ENCODE data around the gene GSTM5.
"Not testable (repeated sequence)": the region's sequence is repeated elsewhere in the genome, so short reads cannot be mapped to it uniquely, and the experiment has no call there.

GSTM5 gene

DNA sequence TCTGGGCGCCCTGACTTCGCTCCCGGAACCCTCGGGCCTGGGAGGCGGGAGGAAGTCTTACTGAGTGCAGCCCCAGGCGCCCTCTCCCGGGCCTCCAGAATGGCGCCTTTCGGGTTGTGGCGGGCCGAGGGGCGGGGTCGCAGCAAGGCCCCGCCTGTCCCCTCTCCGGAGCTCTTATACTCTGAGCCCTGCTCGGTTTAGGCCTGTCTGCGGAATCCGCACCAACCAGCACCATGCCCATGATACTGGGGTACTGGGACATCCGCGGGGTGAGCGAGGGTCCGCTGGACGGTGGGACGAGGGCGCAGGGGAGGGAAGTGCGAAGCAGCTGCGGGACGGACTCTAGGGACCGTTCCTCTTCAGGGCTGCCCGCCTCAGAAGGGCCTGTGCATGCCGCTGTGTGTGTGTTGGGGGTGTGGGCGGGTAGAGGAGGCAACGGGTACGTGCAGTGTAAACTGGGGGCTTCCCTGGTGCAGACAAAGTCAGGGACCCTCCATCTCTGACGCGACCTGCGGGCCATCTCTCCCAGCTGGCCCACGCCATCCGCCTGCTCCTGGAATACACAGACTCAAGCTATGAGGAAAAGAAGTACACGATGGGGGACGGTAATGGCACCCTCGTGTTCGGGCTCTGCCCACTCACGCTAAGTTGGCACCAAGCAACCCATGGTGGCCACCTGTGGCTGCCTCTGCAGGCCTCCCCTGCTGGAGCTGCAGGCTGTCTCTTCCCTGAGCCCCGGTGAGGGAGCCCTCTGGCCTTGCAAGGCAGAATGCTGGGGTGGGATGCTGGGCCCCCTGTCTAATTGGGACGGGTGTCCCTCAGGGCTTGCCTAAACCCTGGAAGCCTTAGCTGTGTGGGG lies 24.2 kb upstream of the GSTM5 start, which contains the start of gene GSTM1:
TSS of gene GSTM1 (plus strand) at position 177 of the 859 bp plus-strand sequence. CDS start at position 234, 57 bp downstream.
- no peak for TF ChIP-seq GLIS3 (CRISPR knock-in tag; IDR thresholded peaks at IDR 0.05)
- TF ChIP-seq ZNF70 (CRISPR knock-in tag; IDR thresholded peaks at IDR 0.05) = no peak
- TF ChIP-seq ARNTL (CRISPR knock-in tag; IDR thresholded peaks at IDR 0.05; ENCODE audit: borderline replicate concordance, low read depth) = no peak
- no peak for TF ChIP-seq RARB (CRISPR knock-in tag; IDR thresholded peaks at IDR 0.05)
- TF ChIP-seq, protein P1, sequence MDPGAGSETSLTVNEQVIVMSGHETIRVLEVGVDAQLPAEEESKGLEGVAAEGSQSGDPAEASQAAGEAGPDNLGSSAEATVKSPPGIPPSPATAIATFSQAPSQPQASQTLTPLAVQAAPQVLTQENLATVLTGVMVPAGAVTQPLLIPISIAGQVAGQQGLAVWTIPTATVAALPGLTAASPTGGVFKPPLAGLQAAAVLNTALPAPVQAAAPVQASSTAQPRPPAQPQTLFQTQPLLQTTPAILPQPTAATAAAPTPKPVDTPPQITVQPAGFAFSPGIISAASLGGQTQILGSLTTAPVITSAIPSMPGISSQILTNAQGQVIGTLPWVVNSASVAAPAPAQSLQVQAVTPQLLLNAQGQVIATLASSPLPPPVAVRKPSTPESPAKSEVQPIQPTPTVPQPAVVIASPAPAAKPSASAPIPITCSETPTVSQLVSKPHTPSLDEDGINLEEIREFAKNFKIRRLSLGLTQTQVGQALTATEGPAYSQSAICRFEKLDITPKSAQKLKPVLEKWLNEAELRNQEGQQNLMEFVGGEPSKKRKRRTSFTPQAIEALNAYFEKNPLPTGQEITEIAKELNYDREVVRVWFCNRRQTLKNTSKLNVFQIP (CRISPR knock-in tag; IDR thresholded peaks at IDR 0.05; ENCODE audit: borderline replicate concordance, low read depth) = no peak
- no peak for TF ChIP-seq ZNF8 (CRISPR knock-in tag; IDR thresholded peaks at IDR 0.05)
- no peak for TF ChIP-seq SNAI2 (CRISPR knock-in tag; IDR thresholded peaks at IDR 0.05)
- no peak for TF ChIP-seq ESRRG (CRISPR knock-in tag; IDR thresholded peaks at IDR 0.05)
- no peak for TF ChIP-seq ISL1 (CRISPR knock-in tag; IDR thresholded peaks at IDR 0.05)
- TF ChIP-seq, protein P2, sequence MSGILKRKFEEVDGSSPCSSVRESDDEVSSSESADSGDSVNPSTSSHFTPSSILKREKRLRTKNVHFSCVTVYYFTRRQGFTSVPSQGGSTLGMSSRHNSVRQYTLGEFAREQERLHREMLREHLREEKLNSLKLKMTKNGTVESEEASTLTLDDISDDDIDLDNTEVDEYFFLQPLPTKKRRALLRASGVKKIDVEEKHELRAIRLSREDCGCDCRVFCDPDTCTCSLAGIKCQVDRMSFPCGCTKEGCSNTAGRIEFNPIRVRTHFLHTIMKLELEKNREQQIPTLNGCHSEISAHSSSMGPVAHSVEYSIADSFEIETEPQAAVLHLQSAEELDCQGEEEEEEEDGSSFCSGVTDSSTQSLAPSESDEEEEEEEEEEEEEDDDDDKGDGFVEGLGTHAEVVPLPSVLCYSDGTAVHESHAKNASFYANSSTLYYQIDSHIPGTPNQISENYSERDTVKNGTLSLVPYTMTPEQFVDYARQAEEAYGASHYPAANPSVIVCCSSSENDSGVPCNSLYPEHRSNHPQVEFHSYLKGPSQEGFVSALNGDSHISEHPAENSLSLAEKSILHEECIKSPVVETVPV (CRISPR knock-in tag; IDR thresholded peaks at IDR 0.05) = no peak
- no peak for TF ChIP-seq OSR1 (CRISPR knock-in tag; IDR thresholded peaks at IDR 0.05)
- no peak for TF ChIP-seq ZFP30 (CRISPR knock-in tag; IDR thresholded peaks at IDR 0.05)
- TF ChIP-seq ZC3H10 (CRISPR knock-in tag; IDR thresholded peaks at IDR 0.05) = no peak
- TF ChIP-seq PPARA (CRISPR knock-in tag; IDR thresholded peaks at IDR 0.05; ENCODE audit: borderline replicate concordance) = no peak
- no peak for TF ChIP-seq TOX (CRISPR knock-in tag; IDR thresholded peaks at IDR 0.05; ENCODE audit: borderline replicate concordance)
- ATAC-seq = no peak

DNA sequence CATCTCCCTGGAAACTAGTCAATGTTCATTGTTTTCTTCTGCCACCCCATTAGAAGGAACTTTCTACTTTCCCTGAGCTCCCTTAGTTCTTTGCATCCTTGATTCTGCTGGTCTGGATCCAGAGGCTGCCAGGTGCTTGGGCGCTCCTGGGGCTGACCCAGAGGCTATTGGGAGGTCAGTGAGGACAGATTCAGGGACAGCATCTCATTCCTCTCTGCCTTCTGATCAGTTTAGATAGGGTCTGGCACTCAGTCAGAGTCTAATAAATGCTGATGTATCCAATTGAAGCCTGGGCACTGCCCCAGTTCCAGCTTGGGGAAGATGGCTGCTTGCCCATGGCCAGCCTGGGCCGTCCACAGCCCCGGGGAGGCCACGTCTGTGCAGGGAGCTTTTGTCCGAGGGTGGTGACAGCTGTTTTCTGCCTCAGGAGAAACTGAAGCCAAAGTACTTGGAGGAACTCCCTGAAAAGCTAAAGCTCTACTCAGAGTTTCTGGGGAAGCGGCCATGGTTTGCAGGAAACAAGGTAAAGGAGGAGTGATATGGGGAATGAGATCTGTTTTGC lies 22.1 kb upstream of the GSTM5 start:
- TF ChIP-seq ZFP3 (CRISPR knock-in tag; IDR thresholded peaks at IDR 0.05) = no peak
- TF ChIP-seq ZNF70 (CRISPR knock-in tag; IDR thresholded peaks at IDR 0.05) = no peak
- TF ChIP-seq OSR1 (CRISPR knock-in tag; IDR thresholded peaks at IDR 0.05) = no peak
- no peak for ATAC-seq

DNA sequence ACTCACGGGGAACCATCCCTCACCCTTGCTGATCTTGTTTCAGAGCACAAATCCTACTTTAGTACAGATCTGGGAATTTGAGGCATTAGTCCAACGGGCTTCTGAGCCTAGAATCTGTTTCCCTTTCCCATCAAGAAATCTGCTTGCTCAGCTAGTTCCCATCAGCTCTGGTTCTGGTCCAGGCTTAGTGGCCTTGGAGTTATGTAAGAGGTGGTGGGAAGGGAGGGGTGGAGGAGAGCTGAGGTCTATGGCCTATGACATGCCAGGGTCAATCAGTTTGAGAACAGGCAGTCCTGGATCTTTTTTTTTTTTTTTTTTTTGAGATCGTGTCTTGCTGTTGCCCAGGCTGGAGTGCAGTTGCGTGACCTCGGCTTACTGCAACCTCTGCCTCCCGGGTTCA lies 20.3 kb upstream of the GSTM5 start:
- no peak for ATAC-seq
- TF ChIP-seq TCF4 (CRISPR knock-in tag; IDR thresholded peaks at IDR 0.05; ENCODE audit: borderline replicate concordance) (no peak), ZNF70 (CRISPR knock-in tag; IDR thresholded peaks at IDR 0.05) (no peak), ZC3H10 (CRISPR knock-in tag; IDR thresholded peaks at IDR 0.05) (no peak), OSR1 (CRISPR knock-in tag; IDR thresholded peaks at IDR 0.05) (no peak), ESRRG (CRISPR knock-in tag; IDR thresholded peaks at IDR 0.05) (no peak)
- TF ChIP-seq, protein P2 (CRISPR knock-in tag; IDR thresholded peaks at IDR 0.05) = no peak
- TF ChIP-seq, protein P3, sequence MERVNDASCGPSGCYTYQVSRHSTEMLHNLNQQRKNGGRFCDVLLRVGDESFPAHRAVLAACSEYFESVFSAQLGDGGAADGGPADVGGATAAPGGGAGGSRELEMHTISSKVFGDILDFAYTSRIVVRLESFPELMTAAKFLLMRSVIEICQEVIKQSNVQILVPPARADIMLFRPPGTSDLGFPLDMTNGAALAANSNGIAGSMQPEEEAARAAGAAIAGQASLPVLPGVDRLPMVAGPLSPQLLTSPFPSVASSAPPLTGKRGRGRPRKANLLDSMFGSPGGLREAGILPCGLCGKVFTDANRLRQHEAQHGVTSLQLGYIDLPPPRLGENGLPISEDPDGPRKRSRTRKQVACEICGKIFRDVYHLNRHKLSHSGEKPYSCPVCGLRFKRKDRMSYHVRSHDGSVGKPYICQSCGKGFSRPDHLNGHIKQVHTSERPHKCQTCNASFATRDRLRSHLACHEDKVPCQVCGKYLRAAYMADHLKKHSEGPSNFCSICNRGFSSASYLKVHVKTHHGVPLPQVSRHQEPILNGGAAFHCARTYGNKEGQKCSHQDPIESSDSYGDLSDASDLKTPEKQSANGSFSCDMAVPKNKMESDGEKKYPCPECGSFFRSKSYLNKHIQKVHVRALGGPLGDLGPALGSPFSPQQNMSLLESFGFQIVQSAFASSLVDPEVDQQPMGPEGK (CRISPR knock-in tag; IDR thresholded peaks at IDR 0.05; ENCODE audit: borderline replicate concordance) = no peak

DNA sequence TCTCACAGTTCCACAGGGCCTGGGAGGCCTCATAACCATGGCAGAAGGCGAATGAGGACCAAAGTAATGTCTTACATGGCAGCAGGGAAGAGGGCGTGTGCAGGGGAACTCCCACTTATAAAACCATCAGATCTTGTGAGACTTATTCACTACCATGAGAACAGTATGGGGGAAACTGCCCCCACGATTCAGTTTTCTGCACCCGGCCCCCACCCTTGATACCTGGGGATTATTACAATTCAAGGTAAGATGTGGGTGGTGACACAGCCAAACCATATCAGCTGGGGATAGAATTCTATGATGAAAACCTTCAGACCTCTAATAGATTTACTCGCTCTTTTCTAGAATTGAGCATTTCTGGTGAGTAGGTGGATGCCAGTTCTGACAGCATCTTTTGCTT lies 17.7 kb upstream of the GSTM5 start:
- ATAC-seq = not testable (repeated sequence)

DNA sequence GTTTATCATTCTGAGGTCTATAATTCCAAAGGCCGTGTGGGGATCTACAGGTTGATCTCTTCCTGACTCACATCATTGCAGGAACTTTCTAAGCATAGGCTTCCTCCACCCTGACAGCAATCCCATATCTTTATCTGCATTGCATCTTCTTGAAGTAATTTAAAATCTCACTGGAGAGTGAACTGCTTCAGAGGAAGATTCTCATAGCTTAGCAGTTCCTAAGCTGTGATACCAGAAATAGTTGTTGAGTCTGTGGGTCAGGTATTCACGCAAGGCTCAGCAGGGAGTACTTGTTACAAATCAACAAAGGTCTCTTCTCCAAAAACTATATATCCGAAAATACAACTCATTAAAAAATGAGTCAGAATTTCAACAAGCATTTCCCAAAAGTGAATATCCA lies 16.9 kb upstream of the GSTM5 start:
- not testable (repeated sequence) for ATAC-seq
